Neural progenitor cell (in vitro differentiated cells): ENCODE data around the gene ATP6AP2.

Source experiments
- CTCF ChIP-seq: fragments of 200-600 bp; sonication (generic); IDR thresholded peaks from 2 replicates; pipeline ENCODE4 v1.5.1; 2017; ENCODE audit warnings: antibody characterized with exemption, mild to moderate bottlenecking
- EZH2 ChIP-seq: fragments of 200-600 bp; sonication (generic); IDR thresholded peaks from 2 replicates; pipeline ENCODE4 v1.6.1; 2017; ENCODE audit warnings: antibody characterized with exemption, mild to moderate bottlenecking, moderate library complexity
- EZH2phosphoT487 ChIP-seq: fragments of 200-600 bp; sonication (generic); IDR thresholded peaks from 2 replicates; pipeline ENCODE4 v1.6.1; 2017; ENCODE audit warnings: antibody characterized with exemption

GRCh38 chrX:40542972-40543371, 37.8 kb upstream of the ATP6AP2 start:
- TF ChIP-seq CTCF (no peak), EZH2 (no peak), EZH2phosphoT487 (no peak)
